Skin of body (tissue), 2 donors: ENCODE measurements around the gene SMR3B. TPM values are rescaled to one million over a fixed set of nuclear protein-coding genes. Genes with fewer than 3 reads are reported as not detected.

Experiments used
- DNase-seq: peaks from one replicate; lab custom pipeline; 2025; lab: John Stamatoyannopoulos, UW
- total RNA-seq: library from RNA; depleted of rRNA; stranded (reverse); fragments of >200 nt; gene quantifications from one replicate; pipeline ENCODE4 v1.2.3, GENCODE V29; 2014

Gene SMR3B
- not detected for total RNA-seq

DNA sequence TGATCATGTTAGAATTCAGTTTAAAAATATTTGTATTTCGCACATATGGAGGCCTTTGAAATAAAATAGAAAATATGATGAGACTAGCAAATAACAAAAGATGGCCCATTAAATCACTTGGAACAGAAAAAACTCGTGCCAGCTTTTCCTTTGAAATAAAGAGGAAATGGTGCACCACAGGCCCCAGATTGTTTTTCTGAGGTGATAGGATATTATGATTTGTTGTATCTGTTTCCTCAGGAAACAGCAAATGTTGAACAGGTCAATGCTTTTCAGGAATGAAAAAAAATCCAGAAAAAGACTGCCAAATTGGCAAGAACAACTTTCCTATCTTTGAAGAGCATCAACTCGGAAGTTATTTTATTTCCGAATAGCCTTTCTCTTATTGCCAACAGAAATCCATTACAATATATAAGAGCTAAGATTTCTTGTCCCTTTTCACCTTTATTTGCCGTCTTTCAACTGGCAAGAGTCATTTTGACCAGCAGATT, at the start of gene SMR3B:
TSS of gene SMR3B (plus strand) at position 441 of the 491 bp plus-strand sequence. CDS start 1,380 bp downstream, outside the sequence.
- DNase-seq, result no peak

GRCh38 chr4:70334681-70335080, 48.2 kb upstream of the SMR3B start, which contains the start of gene CABS1:
CABS1 (plus strand) TSS chr4:70334981; CDS start chr4:70335040, 59 bp downstream.
- DNase-seq, result no peak

- no peak for DNase-seq
These were observed 46.9 kb upstream of the SMR3B start for GRCh38 chr4:70336043-70336442.

DNA sequence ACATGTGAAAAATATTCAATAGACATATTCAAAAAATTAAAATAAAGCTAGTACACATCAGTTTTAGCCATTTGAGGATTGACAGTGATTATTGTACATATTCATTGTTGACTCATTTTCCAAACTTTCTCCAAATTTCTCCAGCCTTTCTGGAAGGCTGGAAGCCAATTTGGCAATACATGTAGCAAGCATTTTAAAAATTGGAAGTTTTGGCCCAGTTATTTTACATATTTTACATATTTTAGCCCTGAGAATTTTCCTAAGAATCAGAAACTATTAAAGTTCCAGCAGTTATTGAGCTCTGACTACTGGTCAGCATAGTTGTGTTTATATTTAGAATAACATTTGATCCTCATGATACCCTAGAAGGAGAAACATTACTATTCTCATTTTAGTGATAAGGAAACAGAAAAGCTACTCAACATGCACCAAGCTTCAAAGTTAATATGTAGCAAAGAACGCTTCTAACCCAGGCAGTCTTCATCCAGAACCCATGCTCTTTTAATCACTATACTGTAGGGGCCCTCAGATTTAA, 45.0 kb upstream of the SMR3B start:
- no peak for DNase-seq

GRCh38 chr4:70356185-70356584, 26.7 kb upstream of the SMR3B start:
- DNase-seq, result no peak

DNA sequence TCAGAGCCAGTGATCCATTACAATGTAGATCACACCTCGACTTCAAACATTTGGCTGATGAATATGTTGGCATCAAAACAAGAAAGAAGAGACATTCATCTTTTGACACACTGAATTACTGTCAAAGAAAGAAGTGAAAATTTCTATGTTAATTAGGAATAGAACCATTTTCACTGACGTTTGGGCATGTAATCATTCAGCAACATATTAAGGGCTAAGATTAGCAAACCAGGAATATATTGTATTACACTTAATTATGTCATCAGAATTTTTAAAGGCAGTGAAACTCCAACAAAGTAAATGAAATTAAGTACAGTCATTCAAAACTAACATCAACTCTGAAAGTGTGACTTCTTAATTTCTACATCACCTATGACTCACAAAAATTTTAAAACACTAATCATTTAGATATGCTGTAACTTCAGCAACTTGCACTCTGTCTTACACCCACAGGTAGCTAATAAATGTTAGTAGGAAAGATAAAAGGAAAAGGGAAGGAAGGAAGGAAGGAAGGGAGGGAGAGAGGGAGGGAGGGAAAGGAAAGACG, 23.7 kb upstream of the SMR3B start:
- DNase-seq, result no peak

DNA sequence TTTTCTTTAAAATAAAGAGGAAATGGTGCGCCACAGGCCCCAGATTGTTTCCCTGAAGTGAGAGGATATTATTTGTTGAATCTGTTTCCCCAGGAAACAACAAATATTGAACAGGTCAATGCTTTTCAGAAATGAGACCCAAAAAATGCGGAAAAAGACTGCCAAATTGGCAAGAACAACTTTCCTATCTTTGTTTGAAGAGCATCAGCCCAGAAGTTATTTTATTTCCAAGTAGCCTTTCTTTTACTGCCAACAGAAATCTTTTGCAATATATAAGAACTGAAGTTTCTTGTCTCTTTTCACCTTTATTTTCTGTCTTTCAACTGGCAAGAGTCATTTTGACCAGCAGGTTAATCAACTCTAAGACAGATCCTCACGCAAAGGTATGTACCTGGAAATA, 22.5 kb upstream of the SMR3B start, which contains the start of gene SMR3A:
TSS of gene SMR3A (plus strand) at position 301 of the 400 bp plus-strand sequence. CDS start 1,356 bp downstream, outside the sequence.
- DNase-seq, result no peak

GRCh38 chr4:70364002-70364401, 18.9 kb upstream of the SMR3B start:
- DNase-seq, result no peak

DNA sequence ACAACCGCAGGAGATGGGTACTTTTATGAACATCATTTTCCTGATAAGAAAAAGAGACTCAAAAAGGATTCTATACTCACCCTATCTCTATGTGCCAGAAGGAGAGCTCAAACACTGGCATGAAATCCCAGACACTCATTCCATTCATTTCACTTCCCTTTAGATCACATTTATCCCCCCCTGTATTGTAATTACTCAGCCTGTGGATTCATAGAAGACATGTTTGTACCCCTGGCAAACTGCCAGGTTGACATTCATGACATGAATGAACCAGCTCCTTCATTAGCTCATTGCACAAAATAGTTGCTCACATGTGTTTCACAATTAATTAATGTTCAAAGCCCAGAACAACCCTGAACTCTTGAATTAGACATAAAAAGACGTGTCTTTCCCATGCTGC, 17.5 kb upstream of the SMR3B start:
- peak; percentile 34 for DNase-seq

DNA sequence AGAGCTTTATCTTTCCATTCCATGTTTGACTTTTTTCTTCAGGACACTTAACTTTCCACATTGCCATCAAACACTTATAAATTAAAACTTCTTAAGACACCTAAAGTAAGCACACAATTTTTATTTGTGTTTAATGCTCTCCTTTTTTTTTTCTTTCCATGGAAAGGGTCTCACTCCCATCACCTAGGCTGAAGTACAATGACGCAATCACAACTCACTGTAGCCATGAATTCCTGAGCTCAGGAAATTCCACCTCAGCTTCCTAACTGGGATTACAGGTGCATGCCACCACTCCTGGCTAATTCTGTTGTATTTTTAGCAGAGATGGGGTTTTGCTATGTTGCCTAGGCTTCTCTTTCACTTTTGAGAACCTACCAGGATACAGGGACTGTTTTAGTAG, 15.1 kb upstream of the SMR3B start:
- no peak for DNase-seq

- DNase-seq, result no peak
These were observed 10.9 kb upstream of the SMR3B start for GRCh38 chr4:70371987-70372386.

DNA sequence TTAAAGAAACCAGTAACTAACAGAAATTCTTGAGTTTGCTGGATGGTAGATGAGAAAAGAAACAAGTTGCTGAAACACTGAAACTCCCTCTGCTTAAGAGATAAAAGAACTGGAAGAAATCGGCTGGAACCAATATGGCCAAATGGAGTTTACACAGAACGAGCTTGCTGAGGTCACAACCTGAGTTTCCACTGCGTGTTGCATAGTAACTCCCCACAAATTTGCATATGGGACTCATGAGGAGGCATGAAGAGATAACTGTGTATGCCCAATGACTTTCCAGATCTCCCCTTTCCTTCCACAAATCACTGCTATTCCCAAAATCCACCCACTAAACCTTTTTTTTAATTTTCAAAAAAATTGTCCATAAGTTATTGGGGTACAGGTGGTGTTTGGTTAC, 10.2 kb upstream of the SMR3B start:
- no peak for DNase-seq

DNA sequence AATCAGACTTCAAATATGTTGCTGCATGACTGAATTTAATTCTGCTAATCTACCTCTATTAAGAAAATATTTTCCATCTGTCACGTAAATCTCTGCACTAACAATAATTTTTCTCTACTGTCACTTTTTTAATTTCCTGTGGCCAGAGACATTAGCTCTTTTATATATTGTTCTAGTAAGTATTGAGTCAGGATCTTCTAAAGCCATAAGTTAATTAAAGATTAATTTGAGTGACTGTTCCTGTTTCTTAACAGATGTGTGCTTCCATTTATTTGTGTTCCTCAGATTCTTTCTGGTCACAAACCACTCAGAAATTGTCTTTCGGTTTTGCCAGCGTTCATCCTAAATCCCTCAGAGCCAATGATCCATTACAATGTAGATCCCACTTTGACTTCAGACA, 2.4 kb upstream of the SMR3B start:
- no peak for DNase-seq

DNA sequence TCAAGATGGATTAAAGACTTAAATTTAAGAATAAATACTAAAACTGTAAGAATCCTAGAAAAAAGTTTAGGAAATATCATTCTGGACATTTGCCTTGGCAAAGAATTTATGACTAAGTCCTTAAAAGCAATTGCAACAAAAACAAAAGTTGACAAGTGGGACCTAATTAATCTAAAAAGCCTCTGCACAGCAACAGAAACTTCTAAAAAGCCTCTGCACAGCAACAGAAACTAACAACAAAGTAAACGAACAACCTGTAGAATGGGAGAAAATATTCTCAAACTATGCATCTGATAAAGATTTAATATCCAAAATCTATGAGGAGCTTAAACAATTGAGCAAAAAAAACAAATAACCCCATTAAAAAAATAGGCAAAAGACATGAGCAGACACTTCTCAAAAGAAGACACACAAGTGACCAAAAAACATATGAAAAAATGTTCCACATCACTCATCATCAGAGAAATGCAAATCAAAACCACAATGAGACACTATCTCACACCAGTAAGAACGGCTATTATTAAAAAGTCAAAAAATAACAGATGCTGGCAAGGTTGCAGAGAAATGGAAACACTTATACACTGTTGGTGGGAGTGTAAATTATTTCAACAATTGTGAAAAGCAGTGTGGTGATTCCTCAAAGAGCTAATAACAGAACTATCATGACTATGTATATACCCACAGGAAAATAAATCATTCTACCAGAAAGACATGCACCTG, 9.3 kb downstream of the SMR3B start:
- DNase-seq, result no peak

DNA sequence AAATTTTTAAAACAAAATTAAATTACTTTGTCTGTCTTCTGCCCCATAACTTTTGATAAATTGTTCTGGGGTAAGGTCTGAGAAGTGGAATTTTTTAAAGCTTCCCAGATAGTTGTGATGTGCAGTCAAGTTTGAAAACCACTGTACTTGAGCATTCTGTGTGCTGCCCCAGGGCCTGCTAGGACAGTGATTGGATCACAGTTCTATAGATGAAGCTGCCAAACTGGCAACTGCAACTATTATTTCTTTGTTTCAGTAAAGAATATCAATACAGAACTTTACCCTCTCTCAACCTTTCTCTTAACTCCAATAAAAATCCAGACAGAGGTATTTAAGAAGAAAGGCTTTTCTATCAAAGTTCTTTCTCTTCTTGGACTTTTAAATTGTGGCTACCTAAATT, 14.6 kb downstream of the SMR3B start, which contains the start of gene OPRPN:
TSS of gene OPRPN (plus strand) at position 361 of the 400 bp plus-strand sequence. CDS start 1,346 bp downstream, outside the sequence.
- no peak for DNase-seq

- no peak for DNase-seq
These were observed 16.4 kb downstream of the SMR3B start for GRCh38 chr4:70399319-70399718.

GRCh38 chr4:70402762-70403161, 19.8 kb downstream of the SMR3B start:
- no peak for DNase-seq

DNA sequence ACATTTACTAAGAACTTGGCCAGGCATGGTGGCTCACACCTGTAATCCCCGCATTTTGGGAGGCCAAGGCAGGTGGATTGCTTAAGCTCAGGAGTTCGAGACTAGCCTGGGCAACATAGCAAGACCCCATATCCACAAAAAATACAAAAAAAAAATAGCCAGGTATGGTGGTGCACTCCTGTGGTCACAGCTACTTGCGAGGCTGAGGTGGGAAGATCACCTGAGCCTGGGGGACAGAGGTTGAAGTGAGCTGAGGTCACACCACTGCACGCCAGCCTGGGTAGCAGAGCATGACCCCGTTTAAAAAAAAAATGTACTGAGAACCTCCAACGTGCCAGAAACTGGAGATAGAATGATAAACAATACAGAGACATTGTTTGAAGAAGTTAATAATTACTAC, 22.8 kb downstream of the SMR3B start:
- no peak for DNase-seq

DNA sequence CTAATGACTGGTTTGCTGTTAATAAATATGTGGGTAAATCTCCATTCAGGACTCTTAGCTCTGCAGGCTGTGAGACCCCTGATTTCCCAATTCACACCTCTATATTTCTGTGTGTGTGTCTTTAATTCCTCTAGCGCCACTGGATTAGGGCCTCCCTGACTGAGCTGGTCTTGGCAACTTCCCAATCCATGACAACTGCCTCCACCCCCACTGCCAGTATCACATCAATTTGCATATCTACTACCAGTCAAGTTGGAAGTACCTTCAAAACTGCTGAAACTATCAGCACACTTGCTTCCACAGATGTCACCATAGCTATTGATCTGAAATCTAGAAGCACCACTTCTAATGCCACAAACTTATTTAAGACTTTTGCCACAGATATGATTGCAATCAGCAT, 42.4 kb downstream of the SMR3B start:
- no peak for DNase-seq

GRCh38 chr4:70426789-70427188, 43.9 kb downstream of the SMR3B start:
- no peak for DNase-seq

- DNase-seq, result no peak
These were observed 54.3 kb downstream of the SMR3B start for GRCh38 chr4:70437197-70437596.
